Measurements from ENCODE around the gene CPLX3. TPM values are rescaled to one million over a fixed set of nuclear protein-coding genes. Genes with fewer than 3 reads are reported as not detected.

The CPLX3 gene
- total RNA-seq, 1 experiment from 2014 or later: not detected

DNA sequence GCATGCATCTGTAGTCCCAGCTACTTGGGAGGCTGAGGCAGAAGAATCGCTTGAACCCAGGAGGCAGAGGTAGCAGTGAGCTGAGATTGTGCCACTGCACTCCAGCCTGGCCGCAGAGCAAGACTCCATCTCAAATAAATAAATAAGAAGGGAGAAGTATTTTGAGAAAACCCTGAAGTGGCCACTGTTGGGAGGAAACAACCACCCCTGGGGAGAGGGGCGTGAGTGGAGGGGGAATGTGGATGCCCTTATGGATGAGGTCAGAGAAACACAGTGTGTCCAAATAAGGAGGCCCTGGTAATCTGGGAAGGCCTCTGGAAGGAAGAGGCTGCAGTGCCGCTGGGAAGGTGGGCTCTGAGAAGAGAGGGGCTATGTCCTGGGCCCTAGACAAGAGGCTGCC lies 4.2 kb upstream of the CPLX3 start:
- Histone ChIP-seq H3K79me2 (ENCODE audit: insufficient read depth, low read length) (no peaks in the 10 kb centered on the region), H2BK20ac (ENCODE audit: low read depth, low read length, poor library complexity, severe bottlenecking) (no peak overlapping the region), H3K18ac (ENCODE audit: insufficient read length, low read depth, low read length) (no peak overlapping the region), H4K91ac (ENCODE audit: insufficient read length, low read depth, low read length) (no peak overlapping the region), H3T11ph (ENCODE audit: low read length) (no peak overlapping the region), H2AFZ (ENCODE audit: low read length) (no peak overlapping the region), H3K27ac (ENCODE audit: insufficient read length, low read depth, low read length) (no peak overlapping the region), H3K4me1 (ENCODE audit: insufficient read depth, low read length) (no peaks in the 10 kb centered on the region), H3K4me2 (ENCODE audit: insufficient read depth, insufficient read length, low read length) (no peak overlapping the region), H3K4ac (ENCODE audit: low read depth, low read length) (no peak overlapping the region), H2BK5ac (ENCODE audit: insufficient read length, low read length) (no peak overlapping the region), H3K14ac (ENCODE audit: insufficient read depth, low read length) (no peak overlapping the region), H4K5ac (ENCODE audit: insufficient read length, low read depth, low read length) (no peak overlapping the region), H3K9ac (ENCODE audit: extremely low read depth, insufficient read length, low read length) (no peak overlapping the region), H2BK120ac (ENCODE audit: low read depth, low read length, poor library complexity, severe bottlenecking) (no peak overlapping the region), H3K23ac (ENCODE audit: insufficient read length, low read depth, low read length) (no peak overlapping the region), H4K8ac (replicated peaks; ENCODE audit: insufficient read length, low read depth, low read length) (no peak overlapping the region), H3K23me2 (ENCODE audit: insufficient read length, low read depth, low read length, poor library complexity, severe bottlenecking) (no peaks in the 10 kb centered on the region), H4K20me1 (ENCODE audit: control insufficient read depth, insufficient read depth, insufficient read length) (no peaks in the 10 kb centered on the region), H2AK5ac (ENCODE audit: insufficient read length, low read length) (no peak overlapping the region), H3K56ac (ENCODE audit: insufficient read length, low read depth, low read length) (no peak overlapping the region), H3K79me1 (ENCODE audit: insufficient read depth, low read depth, low read length, poor library complexity, severe bottlenecking) (no peaks in the 10 kb centered on the region), H2BK15ac (ENCODE audit: low read depth, low read length) (no peak overlapping the region), H3K9me3 (ENCODE audit: control insufficient read depth, low read depth, low read length) (no peaks in the 10 kb centered on the region), H2BK12ac (ENCODE audit: insufficient read length, low read depth, low read length) (no peak overlapping the region), H3K27me3 (ENCODE audit: insufficient read depth, low read length) (peaks cover 7% of the 10 kb centered on the region; the same call in 1 of the 2 replicates)
- TF ChIP-seq, protein P1, sequence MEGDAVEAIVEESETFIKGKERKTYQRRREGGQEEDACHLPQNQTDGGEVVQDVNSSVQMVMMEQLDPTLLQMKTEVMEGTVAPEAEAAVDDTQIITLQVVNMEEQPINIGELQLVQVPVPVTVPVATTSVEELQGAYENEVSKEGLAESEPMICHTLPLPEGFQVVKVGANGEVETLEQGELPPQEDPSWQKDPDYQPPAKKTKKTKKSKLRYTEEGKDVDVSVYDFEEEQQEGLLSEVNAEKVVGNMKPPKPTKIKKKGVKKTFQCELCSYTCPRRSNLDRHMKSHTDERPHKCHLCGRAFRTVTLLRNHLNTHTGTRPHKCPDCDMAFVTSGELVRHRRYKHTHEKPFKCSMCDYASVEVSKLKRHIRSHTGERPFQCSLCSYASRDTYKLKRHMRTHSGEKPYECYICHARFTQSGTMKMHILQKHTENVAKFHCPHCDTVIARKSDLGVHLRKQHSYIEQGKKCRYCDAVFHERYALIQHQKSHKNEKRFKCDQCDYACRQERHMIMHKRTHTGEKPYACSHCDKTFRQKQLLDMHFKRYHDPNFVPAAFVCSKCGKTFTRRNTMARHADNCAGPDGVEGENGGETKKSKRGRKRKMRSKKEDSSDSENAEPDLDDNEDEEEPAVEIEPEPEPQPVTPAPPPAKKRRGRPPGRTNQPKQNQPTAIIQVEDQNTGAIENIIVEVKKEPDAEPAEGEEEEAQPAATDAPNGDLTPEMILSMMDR (conservative IDR thresholded peaks at IDR 0.05): no peak
- no CpG with 5 or more reads among the region's 4 CpGs for WGBS (ENCODE audit: extremely low coverage, insufficient read length, low lambda C conversion rate)
- H3K9me3 Mint-ChIP-seq: no peaks in the 10 kb centered on the region; a peak in 1 of 5 replicates
- H3K27ac Mint-ChIP-seq: no peak overlapping the region
- H3K4me3 Mint-ChIP-seq: no peak overlapping the region; a peak in 1 of 5 replicates
- H3K36me3 Mint-ChIP-seq (ENCODE audit: insufficient read depth in 1 of 3, low read depth in 3 of 3): no peaks in the 10 kb centered on the region
- no peak for DNase-seq
- peaks cover 46% of the 10 kb centered on the region for H3K27me3 Mint-ChIP-seq (ENCODE audit: low read depth)
- peaks cover 15 to 49% of the 10 kb centered on the region in 2 experiments for H3K4me1 Mint-ChIP-seq

Data from H9 (cell line).